Vagina (tissue), 2 donors: Measurements from ENCODE around the gene TXNL4B.

Experiments
- CTCF ChIP-seq, 3 experiments: fragments of 450-650 bp in 2 of 3; fragments of 200-600 bp in 1 of 3; sonication (generic) in 1 of 3; IDR thresholded peaks; one replicate each; pipeline ENCODE4 v1.5.1; 2017 to 2019; ENCODE audit warnings: antibody characterized with exemption in 3 of 3, mild to moderate bottlenecking in 2 of 3, moderate library complexity in 2 of 3
- POLR2A ChIP-seq, 2 donors: fragments of 450-650 bp; IDR thresholded peaks; one replicate each; pipeline ENCODE4 v1.6.1; 2017; ENCODE audit warnings: antibody characterized with exemption in 2 of 2, mild to moderate bottlenecking in 2 of 2, moderate library complexity in 2 of 2

- no peak for TF ChIP-seq POLR2A (IDR thresholded peaks at IDR 0.05)
- no peak for TF ChIP-seq CTCF (IDR thresholded peaks at IDR 0.05)
These were observed 31.9 kb downstream of the TXNL4B start for GRCh38 chr16:72061564-72061963.
